ENCODE data around the gene SMARCD1. TPM values are rescaled to one million over a fixed set of nuclear protein-coding genes. Genes with fewer than 3 reads are reported as not detected.

Gene SMARCD1
- total RNA-seq, 1 experiment from 2014 or later: 84.9 TPM

- in situ Hi-C loops (cut with HindIII; ENCODE audit: low pct_unique_long_range_greater_than_20kb, low sequenced_read_pairs): no loop called here
- H3K4me1 ChIP-seq (ENCODE audit: control insufficient read depth, insufficient read depth, low read length): peaks cover 15% of the 10 kb centered on the region
- no TSS peak for BruUV-seq (replicated peaks)
- H3K9me3 ChIP-seq (ENCODE audit: control insufficient read depth, insufficient read depth, low read depth, low read length): no peaks in the 10 kb centered on the region
- CTCF ChIA-PET: interaction anchor here (0.7 to 2.6 kb wide), 6 partner anchors 9 to 144 kb away, joined by 3 to 15 read pairs (median 8); partner anchors contain the start of gene SMARCD1
- ATAC-seq (no peak), DNase-seq (ENCODE audit: low read depth, low spot score) (no peak)
- TF ChIP-seq REST (IDR thresholded peaks at IDR 0.05; ENCODE audit: insufficient read depth in 1 of 2, low read depth in 2 of 2, low read length in 1 of 2): no peak
- TF ChIP-seq POLR2AphosphoS5 (IDR thresholded peaks at IDR 0.05; ENCODE audit: low read depth, low read length): no peak
- no peak for TF ChIP-seq TCF7L2 (IDR thresholded peaks at IDR 0.05; ENCODE audit: low read depth, low read length)
- no peak for TF ChIP-seq SIN3A (IDR thresholded peaks at IDR 0.05; ENCODE audit: borderline replicate concordance, insufficient read depth, low read depth, low read length)
- no peak for TF ChIP-seq CTCF (IDR thresholded peaks at IDR 0.05)
- H3K36me3 ChIP-seq (ENCODE audit: control insufficient read depth, insufficient read depth, low read length): no peaks in the 10 kb centered on the region
- H3K27me3 ChIP-seq (ENCODE audit: control insufficient read depth, insufficient read depth, low read length): no peaks in the 10 kb centered on the region
- H3K27ac ChIP-seq (ENCODE audit: low read length): peak overlapping the region; percentile 65
- POLR2A ChIA-PET: interaction anchor here (0.6 to 1.3 kb wide), 4 partner anchors 25 to 1896 kb away, joined by 3 to 13 read pairs (median 6); partner anchors contain the start of gene SMARCD1
- H3K4me3 ChIP-seq (ENCODE audit: low read depth in 2 of 2, low read length in 2 of 2): no peak overlapping the region
- intact Hi-C loops (cut with micrococcal nuclease; ENCODE audit: unreplicated experiment): loop anchor here (5.0 kb wide), 1 partner anchor 57 kb away; the partner anchor contains the start of gene CERS5
These were observed 25.1 kb downstream of the SMARCD1 start for GRCh38 chr12:50110127-50110761.

- TF ChIP-seq TCF7L2 (IDR thresholded peaks at IDR 0.05; ENCODE audit: low read depth, low read length) (no peak), POLR2AphosphoS5 (IDR thresholded peaks at IDR 0.05; ENCODE audit: low read depth, low read length) (no peak), REST (IDR thresholded peaks at IDR 0.05; ENCODE audit: insufficient read depth in 1 of 2, low read depth in 2 of 2, low read length in 1 of 2) (no peak), SIN3A (IDR thresholded peaks at IDR 0.05; ENCODE audit: borderline replicate concordance, insufficient read depth, low read depth, low read length) (no peak), CTCF (IDR thresholded peaks at IDR 0.05) (no peak)
- Histone ChIP-seq H3K4me3 (ENCODE audit: low read depth in 2 of 2, low read length in 2 of 2) (0 out of 4 replicates have a peak overlapping the region, but pooled peaks of 1 of the 2 experiments have one; percentile 40), H3K4me1 (ENCODE audit: control insufficient read depth, insufficient read depth, low read length) (peaks cover 15% of the 10 kb centered on the region), H3K36me3 (ENCODE audit: control insufficient read depth, insufficient read depth, low read length) (no peaks in the 10 kb centered on the region), H3K27me3 (ENCODE audit: control insufficient read depth, insufficient read depth, low read length) (no peaks in the 10 kb centered on the region), H3K27ac (ENCODE audit: low read length) (peak overlapping the region; percentile 65), H3K9me3 (ENCODE audit: control insufficient read depth, insufficient read depth, low read depth, low read length) (no peaks in the 10 kb centered on the region)
- POLR2A ChIA-PET: interaction anchor here (0.6 to 1.3 kb wide), 3 partner anchors 26 to 1895 kb away, joined by 3 to 13 read pairs (median 5); partner anchors contain the start of gene SMARCD1
- CTCF ChIA-PET: interaction anchor here (0.6 to 2.6 kb wide), 9 partner anchors 10 to 1276 kb away, joined by 3 to 15 read pairs (median 8); partner anchors contain the start of genes CERS5 and SMARCD1
- intact Hi-C loops (cut with micrococcal nuclease; ENCODE audit: unreplicated experiment): loop anchor here (5.0 kb wide), 1 partner anchor 56 kb away; the partner anchor contains the start of gene CERS5
- DNase-seq (ENCODE audit: low read depth, low spot score) (no peak), ATAC-seq (no peak)
- in situ Hi-C loops (cut with HindIII; ENCODE audit: low pct_unique_long_range_greater_than_20kb, low sequenced_read_pairs): no loop called here
- no TSS peak for BruUV-seq (replicated peaks)
These were observed 25.7 kb downstream of the SMARCD1 start for GRCh38 chr12:50110762-50111351.

All from Panc1 (cell line).